Neural progenitor cell (in vitro differentiated cells): Measurements from ENCODE around the gene CLEC10A.

ENCODE experiments used
- EZH2 ChIP-seq: fragments of 200-600 bp; sonication (generic); IDR thresholded peaks from 2 replicates; pipeline ENCODE4 v1.6.1; 2017; ENCODE audit warnings: antibody characterized with exemption, mild to moderate bottlenecking, moderate library complexity
- EZH2phosphoT487 ChIP-seq: fragments of 200-600 bp; sonication (generic); IDR thresholded peaks from 2 replicates; pipeline ENCODE4 v1.6.1; 2017; ENCODE audit warnings: antibody characterized with exemption
- TF ChIP-seq, protein P1 (sequence below): fragments of 200-600 bp; sonication (generic); IDR thresholded peaks from 2 replicates; pipeline ENCODE4 v1.5.1; 2017; ENCODE audit warnings: antibody characterized with exemption, mild to moderate bottlenecking

DNA sequence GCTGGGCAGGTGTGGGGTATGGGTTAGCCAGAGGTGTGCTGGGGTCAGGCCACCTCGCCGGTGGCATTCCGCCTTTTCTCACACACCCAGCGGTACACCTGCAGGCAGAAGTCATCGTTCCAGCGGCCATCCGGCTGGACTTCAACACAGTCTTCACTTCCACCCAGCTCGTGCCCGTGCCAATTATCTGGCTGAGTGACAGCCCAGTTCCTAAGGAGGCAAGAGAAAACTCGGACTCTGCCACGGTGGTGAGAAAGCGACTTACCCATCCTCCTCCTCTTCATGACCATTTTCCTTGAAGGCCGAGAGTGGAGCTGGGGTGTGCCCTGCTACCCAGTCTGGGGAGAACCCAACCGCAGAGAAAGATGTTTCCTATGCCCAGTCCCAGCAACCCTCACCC is 21.5 kb upstream of the CLEC10A start:
- TF ChIP-seq EZH2 = no peak
- TF ChIP-seq, protein P1, sequence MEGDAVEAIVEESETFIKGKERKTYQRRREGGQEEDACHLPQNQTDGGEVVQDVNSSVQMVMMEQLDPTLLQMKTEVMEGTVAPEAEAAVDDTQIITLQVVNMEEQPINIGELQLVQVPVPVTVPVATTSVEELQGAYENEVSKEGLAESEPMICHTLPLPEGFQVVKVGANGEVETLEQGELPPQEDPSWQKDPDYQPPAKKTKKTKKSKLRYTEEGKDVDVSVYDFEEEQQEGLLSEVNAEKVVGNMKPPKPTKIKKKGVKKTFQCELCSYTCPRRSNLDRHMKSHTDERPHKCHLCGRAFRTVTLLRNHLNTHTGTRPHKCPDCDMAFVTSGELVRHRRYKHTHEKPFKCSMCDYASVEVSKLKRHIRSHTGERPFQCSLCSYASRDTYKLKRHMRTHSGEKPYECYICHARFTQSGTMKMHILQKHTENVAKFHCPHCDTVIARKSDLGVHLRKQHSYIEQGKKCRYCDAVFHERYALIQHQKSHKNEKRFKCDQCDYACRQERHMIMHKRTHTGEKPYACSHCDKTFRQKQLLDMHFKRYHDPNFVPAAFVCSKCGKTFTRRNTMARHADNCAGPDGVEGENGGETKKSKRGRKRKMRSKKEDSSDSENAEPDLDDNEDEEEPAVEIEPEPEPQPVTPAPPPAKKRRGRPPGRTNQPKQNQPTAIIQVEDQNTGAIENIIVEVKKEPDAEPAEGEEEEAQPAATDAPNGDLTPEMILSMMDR = no peak
- TF ChIP-seq EZH2phosphoT487 = no peak
